NB4 (cell line): ENCODE results near the gene DLG2.

ENCODE experiments used
- DNase-seq: peaks from one replicate; pipeline ENCODE4 v3.0.0; 2010; ENCODE audit warnings: low read depth
- H3K4me3 ChIP-seq: one replicate; pipeline ENCODE4 v1.5.1; 2011; ENCODE audit warnings: mild to moderate bottlenecking, low read depth, low read length, moderate library complexity
- CTCF ChIP-seq: IDR thresholded peaks from one replicate; pipeline ENCODE4 v1.5.1; 2012; ENCODE audit warnings: low read depth, low read length
- MAX ChIP-seq: IDR thresholded peaks from 2 replicates; pipeline ENCODE4 v1.6.1; 2011; ENCODE audit warnings: low read depth, low read length
- MYC ChIP-seq: IDR thresholded peaks from 2 replicates; pipeline ENCODE4 v1.6.1; 2011; ENCODE audit warnings: low read depth, low read length
- POLR2A ChIP-seq: IDR thresholded peaks from 2 replicates; pipeline ENCODE4 v1.6.1; 2011; ENCODE audit warnings: mild to moderate bottlenecking; ENCODE audit not compliant: insufficient read length; ENCODE audit errors: extremely low read depth

DLG2 gene

GRCh38 chr11:85184721-85185120, 442.4 kb downstream of the DLG2 start:
- no peak overlapping the region for H3K4me3 ChIP-seq
- TF ChIP-seq MYC: no peak
- no peak for DNase-seq

DNA sequence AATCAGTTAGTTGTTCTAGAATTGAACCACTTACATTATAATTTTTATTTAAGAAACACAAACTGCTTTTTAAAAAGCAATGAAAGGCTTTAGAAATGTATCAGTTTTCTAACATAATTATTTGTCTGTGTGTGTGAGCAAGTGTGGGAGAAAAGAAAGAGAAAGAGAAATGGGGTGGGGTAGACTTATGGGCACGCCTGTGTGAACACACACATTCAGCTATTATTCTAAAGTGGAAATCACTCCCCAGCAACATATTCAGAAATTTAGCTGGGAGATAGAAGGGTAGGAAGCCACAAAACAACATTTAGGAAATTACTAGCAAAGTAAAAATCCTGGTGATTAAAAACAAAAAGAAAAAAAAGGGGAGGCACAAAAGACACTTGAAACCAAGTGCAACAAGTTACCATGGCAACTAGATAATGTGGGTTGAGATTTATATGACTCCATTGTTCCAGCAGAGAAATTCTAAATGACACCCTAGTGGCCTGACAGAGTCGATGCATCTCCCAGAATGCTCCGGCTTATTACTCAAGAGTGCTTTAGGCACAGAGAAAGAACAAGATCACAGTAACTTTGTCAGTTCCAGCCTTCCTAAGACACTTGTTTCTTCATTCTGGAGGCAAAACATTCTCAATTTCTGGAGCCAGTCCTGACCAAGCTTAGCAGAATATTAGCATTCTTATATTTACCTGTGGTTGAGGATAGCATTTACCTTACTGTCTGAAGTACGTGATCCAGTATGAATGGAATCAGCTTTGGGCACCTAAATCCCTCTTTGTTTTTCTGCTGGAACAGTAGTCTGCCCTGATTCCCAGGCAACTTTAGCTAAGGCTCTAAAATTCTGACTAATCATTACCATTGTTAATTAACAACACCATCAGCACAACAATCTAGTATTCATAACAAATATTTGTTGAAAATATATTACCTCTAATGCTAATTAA, 444.4 kb downstream of the DLG2 start:
- DNase-seq: peak; percentile 42
- H3K4me3 ChIP-seq: no peak overlapping the region
- TF ChIP-seq CTCF (peak; percentile 53), MYC (no peak)

GRCh38 chr11:85180528-85180927, 446.6 kb downstream of the DLG2 start:
- no peak overlapping the region for H3K4me3 ChIP-seq
- no peak for DNase-seq
- TF ChIP-seq CTCF (no peak), MAX (no peak), MYC (no peak), POLR2A (no peak)

DNA sequence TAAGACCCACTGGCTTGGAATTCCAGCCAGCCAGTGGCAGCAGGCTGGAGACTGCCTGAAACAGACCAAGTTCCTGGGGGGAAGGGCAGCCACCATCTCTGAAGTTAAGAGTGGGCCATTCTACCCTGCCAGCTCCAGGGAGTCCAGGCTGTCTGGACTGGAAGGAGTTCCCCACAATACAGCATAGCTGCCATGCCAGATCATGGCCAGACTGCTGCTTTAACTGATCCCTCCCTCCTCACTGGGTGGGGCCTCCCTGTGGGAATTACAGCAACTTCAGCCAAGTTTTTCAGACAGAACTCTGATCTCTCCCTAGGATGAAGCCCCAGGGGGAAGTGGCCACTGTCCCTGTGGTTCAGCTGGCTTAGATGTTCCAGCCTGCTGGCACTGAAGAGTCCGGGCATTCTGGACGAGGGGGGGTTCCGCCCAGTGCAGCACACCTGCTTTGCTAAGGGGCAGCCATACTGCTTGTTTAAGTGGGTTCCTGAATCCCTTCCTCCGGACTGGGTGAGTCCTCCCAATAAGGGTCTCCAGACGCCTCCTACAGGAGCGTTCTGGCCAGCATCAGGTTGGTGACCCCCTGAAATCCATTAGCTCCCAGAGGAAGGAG, 455.4 kb downstream of the DLG2 start:
- no peak for DNase-seq
- TF ChIP-seq POLR2A (no peak), MAX (no peak), CTCF (no peak), MYC (no peak)
- H3K4me3 ChIP-seq: no peak overlapping the region

GRCh38 chr11:85170184-85170583, 457.0 kb downstream of the DLG2 start:
- no peak overlapping the region for H3K4me3 ChIP-seq
- TF ChIP-seq CTCF (no peak), POLR2A (no peak), MAX (no peak), MYC (no peak)
- no peak for DNase-seq

- TF ChIP-seq CTCF (no peak), MYC (no peak), MAX (no peak), POLR2A (no peak)
- no peak for DNase-seq
- H3K4me3 ChIP-seq: no peak overlapping the region
Observed at GRCh38 chr11:85167471-85167870, 459.7 kb downstream of the DLG2 start.
